Prostate gland (tissue), 2 donors: ENCODE data around the gene PTPN7. TPM values are rescaled to one million over a fixed set of nuclear protein-coding genes. Genes with fewer than 3 reads are reported as not detected.

Source experiments
- DNase-seq: peaks from one replicate; pipeline ENCODE4 v3.0.0-alpha.2; 2019; ENCODE audit warnings: low spot score
- H3K27ac ChIP-seq, 2 donors: fragments of 200-600 bp; sonication (generic); 2 replicates each; pipeline ENCODE4 v1.5.1; 2017 to 2019
- H3K27me3 ChIP-seq: fragments of 200-600 bp; sonication (generic); replicated peaks from 2 replicates; pipeline ENCODE4 v1.5.1; 2019; ENCODE audit not compliant: insufficient read depth
- H3K36me3 ChIP-seq, 2 donors: fragments of 200-600 bp; sonication (generic); 1 replicate in 1 of 2; 2 replicates in 1 of 2; pipeline versions ENCODE4 v1.5.1 to v1.8.1; 2017 to 2019
- H3K4me1 ChIP-seq: fragments of 200-600 bp; sonication (generic); replicated peaks from 2 replicates; pipeline ENCODE4 v1.5.1; 2019
- H3K4me3 ChIP-seq, 2 donors: fragments of 200-600 bp; sonication (generic); 2 replicates each; pipeline ENCODE4 v1.5.1; 2017 to 2019
- H3K9me3 ChIP-seq: fragments of 200-600 bp; sonication (generic); 2 replicates; pipeline ENCODE4 v1.5.1; 2017
- POLR2A ChIP-seq: fragments of 450-650 bp; IDR thresholded peaks from one replicate; pipeline ENCODE4 v1.6.1; 2016; ENCODE audit warnings: antibody characterized with exemption, mild to moderate bottlenecking
- POLR2AphosphoS5 ChIP-seq: sonication (generic); formaldehyde crosslinking; IDR thresholded peaks from one replicate; pipeline ENCODE4 v1.6.1; 2017; ENCODE audit warnings: antibody characterized with exemption
- WGBS: methylation state at CpG from one replicate; pipeline ENCODE4 v1.1.5; 2018; 5-methylcytosine and 5-hydroxymethylcytosine counted together
- intact Hi-C: fragments of 100-400 bp; cut with DNase I; formaldehyde crosslinking; loops from one replicate; pipeline ENCODE4 v1.14.2; 2022
- total RNA-seq, 2 donors: library from RNA; depleted of rRNA; stranded (reverse); fragments of >200 nt; gene quantifications; one replicate each; pipeline ENCODE4 v1.1.0, GENCODE V29; 2016
- TF ChIP-seq, protein P1 (sequence below), 4 experiments: fragments of 200-600 bp in 2 of 4; fragments of 450-650 bp in 2 of 4; sonication (generic) in 2 of 4; IDR thresholded peaks; 1 replicate in 3 of 4; 2 replicates in 1 of 4; pipeline ENCODE4 v1.5.1; 2016 to 2019; ENCODE audit warnings: antibody characterized with exemption in 4 of 4, mild to moderate bottlenecking in 2 of 4, moderate library complexity in 2 of 4

Gene PTPN7
- total RNA-seq, 2 donors from 2014 or later: 0.73 to 61.8 TPM

DNA sequence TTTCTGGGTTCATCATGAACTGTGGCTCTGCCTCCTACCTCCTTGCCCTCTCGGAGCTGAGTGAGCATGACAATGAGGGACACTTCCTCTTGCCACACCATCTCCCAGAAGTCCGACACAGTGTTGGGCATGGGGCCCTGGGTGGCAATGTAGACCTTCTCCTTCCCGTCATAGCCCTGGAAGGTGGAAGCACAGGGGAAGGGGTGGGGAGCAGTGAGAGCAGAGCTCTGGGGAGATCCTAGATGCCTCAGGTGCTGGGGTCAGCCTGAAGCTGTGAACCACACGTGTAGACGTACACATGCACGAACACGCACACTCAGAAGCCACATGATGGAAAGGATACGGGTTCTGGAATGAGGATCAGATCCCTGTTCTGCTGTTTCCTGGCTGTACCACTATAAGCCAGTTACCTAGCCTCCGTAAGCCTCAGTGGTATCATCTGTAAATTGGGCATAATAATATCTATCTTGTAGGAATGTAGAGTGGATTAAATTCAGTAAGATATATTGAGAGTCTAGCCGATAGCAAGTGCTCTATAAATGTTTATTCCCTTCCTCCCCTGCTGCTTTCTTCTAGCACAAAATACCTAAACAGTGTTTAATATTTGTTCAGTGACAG is 6.1 kb downstream of the PTPN7 start:
- DNase-seq: no peak
- WGBS: 88% methylated on average over 10 of the region's 10 CpGs
- Histone ChIP-seq H3K4me1 (no peaks in the 10 kb centered on the region), H3K4me3 (no peak overlapping the region), H3K27me3 (no peaks in the 10 kb centered on the region), H3K27ac (no peak overlapping the region), H3K36me3 (no peaks in the 10 kb centered on the region), H3K9me3 (no peaks in the 10 kb centered on the region)
- no peak for TF ChIP-seq POLR2A
- TF ChIP-seq, protein P1, sequence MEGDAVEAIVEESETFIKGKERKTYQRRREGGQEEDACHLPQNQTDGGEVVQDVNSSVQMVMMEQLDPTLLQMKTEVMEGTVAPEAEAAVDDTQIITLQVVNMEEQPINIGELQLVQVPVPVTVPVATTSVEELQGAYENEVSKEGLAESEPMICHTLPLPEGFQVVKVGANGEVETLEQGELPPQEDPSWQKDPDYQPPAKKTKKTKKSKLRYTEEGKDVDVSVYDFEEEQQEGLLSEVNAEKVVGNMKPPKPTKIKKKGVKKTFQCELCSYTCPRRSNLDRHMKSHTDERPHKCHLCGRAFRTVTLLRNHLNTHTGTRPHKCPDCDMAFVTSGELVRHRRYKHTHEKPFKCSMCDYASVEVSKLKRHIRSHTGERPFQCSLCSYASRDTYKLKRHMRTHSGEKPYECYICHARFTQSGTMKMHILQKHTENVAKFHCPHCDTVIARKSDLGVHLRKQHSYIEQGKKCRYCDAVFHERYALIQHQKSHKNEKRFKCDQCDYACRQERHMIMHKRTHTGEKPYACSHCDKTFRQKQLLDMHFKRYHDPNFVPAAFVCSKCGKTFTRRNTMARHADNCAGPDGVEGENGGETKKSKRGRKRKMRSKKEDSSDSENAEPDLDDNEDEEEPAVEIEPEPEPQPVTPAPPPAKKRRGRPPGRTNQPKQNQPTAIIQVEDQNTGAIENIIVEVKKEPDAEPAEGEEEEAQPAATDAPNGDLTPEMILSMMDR (IDR thresholded peaks at IDR 0.05): no peak
- TF ChIP-seq POLR2AphosphoS5: no peak
- intact Hi-C loops: no loop called here

DNA sequence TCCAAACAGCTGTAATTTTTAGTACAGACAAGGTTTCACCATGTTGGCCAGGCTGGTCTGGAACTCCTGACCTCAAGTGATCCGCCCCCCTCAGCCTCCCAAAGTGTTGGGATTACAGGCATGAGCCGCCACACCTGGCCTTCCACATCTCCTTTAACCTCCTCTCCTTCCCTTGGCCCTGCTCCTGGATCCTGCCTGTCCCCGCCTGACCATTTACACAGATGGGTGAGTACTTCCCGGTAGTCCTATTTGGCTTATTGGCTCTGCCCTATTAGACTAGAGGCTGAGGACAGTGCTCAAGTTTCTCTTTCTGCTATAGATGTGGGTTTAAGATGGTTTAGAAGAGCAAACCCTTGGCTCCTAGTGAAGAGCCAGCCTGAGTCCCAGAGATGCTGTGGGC is 7.1 kb downstream of the PTPN7 start:
- Histone ChIP-seq H3K36me3 (no peaks in the 10 kb centered on the region), H3K4me3 (no peak overlapping the region), H3K9me3 (no peaks in the 10 kb centered on the region), H3K27me3 (no peaks in the 10 kb centered on the region), H3K4me1 (no peaks in the 10 kb centered on the region), H3K27ac (no peak overlapping the region)
- DNase-seq: no peak
- TF ChIP-seq, protein P1 (IDR thresholded peaks at IDR 0.05): no peak
- TF ChIP-seq POLR2A: no peak
- TF ChIP-seq POLR2AphosphoS5: no peak
- WGBS: 86% methylated on average over 4 of the region's 4 CpGs
- intact Hi-C loops: no loop called here

DNA sequence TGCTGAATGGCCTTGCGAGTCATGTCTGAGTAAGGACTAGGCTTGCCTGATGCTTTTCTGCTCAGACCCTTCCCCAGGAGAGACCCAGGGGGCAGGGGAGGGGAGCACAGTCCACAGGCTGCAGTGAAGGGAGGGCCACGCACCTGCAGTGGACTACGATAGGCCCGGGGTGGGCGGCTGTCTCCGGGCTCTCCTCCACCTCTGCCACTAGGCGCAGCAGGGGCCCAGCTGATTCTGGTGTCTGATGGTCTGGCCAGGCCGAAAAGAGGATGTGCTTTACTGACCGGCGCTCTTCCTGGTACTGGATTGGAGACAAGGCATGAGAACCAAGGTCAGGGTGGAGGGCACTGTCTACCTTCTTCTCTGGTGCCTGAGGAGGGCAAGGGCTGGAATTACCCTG is 8.0 kb downstream of the PTPN7 start:
- no peak for DNase-seq
- Histone ChIP-seq H3K4me1 (no peaks in the 10 kb centered on the region), H3K9me3 (no peaks in the 10 kb centered on the region), H3K27ac (no peak overlapping the region), H3K27me3 (no peaks in the 10 kb centered on the region), H3K4me3 (no peak overlapping the region), H3K36me3 (no peaks in the 10 kb centered on the region)
- TF ChIP-seq POLR2A (no peak), POLR2AphosphoS5 (no peak)
- TF ChIP-seq, protein P1 (IDR thresholded peaks at IDR 0.05): no peak
- intact Hi-C loops: no loop called here
- 89% methylated on average over 10 of the region's 10 CpGs for WGBS

DNA sequence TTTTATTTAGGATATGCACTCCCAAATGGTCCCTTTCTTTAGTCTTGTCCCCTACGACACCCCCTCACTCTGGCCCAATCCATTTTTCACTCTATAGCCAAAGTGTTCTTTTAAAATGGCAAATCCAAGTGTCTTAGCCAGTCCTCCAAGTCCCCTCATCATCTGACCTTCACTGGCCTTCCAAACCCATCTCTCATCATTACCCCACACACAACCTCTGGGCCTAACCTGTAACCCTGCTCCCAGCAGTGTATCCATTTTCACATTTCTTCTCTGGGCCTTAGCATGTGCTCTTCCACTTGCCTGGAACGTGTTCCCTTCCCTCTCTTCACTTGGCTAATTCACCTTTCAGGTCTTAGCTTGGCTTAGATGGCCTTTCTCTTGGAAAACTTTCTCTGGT is 9.4 kb downstream of the PTPN7 start:
- H3K4me1 ChIP-seq: no peaks in the 10 kb centered on the region
- intact Hi-C loops: no loop called here
- DNase-seq: no peak
- TF ChIP-seq POLR2A: no peak
- TF ChIP-seq POLR2AphosphoS5: no peak
- TF ChIP-seq, protein P1 (IDR thresholded peaks at IDR 0.05): no peak
- H3K9me3 ChIP-seq: no peaks in the 10 kb centered on the region
- 88% methylated on average over 2 of the region's 2 CpGs for WGBS
- H3K27ac ChIP-seq: no peak overlapping the region
- no peaks in the 10 kb centered on the region for H3K27me3 ChIP-seq
- H3K4me3 ChIP-seq: no peak overlapping the region
- no peaks in the 10 kb centered on the region for H3K36me3 ChIP-seq

DNA sequence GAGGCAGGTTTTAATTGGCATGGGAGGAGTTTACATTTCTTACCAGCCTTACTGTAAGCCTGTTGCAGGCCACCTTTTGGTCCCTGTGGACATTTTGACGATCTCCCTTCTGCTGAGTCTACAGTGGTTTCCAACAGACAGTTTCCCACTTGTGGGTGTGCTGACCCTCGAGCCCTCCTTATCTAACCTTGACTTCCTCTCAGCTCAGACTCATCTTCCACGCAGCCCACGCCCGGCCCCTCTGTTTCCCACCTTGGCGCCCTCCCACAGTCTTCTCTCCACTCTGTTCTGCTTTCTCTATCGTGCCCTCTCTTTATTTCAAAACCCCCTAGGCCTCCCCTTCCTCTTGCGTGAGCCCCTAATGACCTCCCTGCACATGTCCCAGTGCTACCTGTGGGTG is 9.8 kb downstream of the PTPN7 start:
- Histone ChIP-seq H3K4me3 (no peak overlapping the region), H3K36me3 (no peaks in the 10 kb centered on the region), H3K27me3 (no peaks in the 10 kb centered on the region), H3K4me1 (no peaks in the 10 kb centered on the region), H3K27ac (no peak overlapping the region), H3K9me3 (no peaks in the 10 kb centered on the region)
- intact Hi-C loops: no loop called here
- no peak for TF ChIP-seq POLR2AphosphoS5
- TF ChIP-seq, protein P1 (IDR thresholded peaks at IDR 0.05): no peak
- TF ChIP-seq POLR2A: no peak
- WGBS: 93% methylated on average over 8 of the region's 8 CpGs
- DNase-seq: no peak
